ENCODE results near the gene NACA2.
"Not testable (repeated sequence)": the region's sequence is repeated elsewhere in the genome, so short reads cannot be mapped to it uniquely, and the experiment has no call there.

NACA2 gene

DNA sequence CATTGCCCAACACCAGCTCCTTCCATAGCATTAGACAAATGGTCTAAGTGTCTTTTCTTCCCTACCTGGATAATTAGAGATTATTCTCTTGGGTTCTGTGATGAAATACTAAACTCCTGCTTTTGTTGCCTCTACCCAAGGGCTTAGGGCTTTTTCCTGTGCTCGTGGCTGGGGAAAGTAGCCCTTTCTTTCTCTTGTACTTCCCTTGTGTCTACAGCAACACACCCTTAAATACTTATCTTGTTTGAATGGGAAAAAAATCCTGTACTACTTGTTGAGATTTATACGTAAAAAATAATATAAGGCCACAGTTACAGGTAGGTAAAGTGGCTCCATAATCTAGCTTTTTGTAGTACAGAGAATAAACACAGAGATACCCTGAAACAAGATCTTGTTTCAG is 7.0 kb upstream of the NACA2 start:
- no peak for DNase-seq (ENCODE audit: low read depth)

DNA sequence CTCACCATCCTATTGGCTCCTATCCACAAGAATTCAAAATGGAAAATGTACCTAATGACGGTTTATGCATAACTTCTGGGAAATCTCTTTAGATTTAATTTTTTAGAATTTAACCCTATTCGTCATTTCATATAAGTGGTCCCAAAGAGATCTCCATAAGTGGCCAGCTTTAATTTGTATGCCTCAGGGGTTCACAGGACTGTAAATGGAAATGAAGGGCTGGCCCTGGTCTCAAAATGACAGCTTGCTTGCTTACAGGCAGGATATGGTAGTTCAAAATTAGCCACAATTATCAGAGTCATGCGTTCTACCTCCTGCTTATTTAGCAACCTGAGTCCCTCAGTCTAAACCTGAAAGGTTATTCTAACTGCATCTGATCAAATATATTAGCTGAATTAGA is 6.6 kb upstream of the NACA2 start:
- no peak for DNase-seq (ENCODE audit: low read depth)

DNA sequence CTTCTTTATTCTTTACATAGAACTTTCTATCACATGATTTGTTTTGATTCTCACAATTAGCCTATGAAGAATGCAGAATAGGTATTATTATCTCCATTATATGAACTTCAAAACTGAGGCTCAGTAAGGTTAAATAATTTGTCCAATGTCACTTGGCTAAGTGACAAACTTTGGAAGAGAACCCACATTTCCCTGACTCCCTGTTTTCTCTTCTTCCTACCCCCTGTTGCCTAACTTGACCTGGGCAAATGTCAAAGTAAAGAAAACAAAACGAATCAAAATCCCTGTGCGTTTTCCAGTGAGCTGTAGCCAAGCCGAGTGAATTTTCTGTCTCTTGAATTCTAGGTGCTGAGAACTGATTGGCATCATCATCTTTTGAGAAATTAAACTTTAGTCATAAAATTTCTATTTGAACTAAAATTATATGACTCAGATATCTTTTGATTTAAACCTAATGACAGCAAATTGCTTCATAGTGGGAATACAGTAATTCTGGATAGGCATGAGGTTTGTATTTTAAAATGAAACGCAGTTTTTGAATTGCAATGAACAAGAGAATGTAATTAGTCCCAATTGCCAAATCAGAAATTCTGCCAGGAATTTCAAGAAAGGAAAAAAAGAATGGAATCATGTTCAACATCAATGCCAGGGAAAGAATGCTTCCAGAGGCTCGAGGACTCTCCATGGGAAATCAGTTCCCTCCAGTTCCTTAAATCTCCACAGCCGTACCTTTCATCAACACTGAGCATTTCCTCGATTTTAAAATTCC is 4.6 kb upstream of the NACA2 start:
- no peak for DNase-seq (ENCODE audit: low read depth)

DNA sequence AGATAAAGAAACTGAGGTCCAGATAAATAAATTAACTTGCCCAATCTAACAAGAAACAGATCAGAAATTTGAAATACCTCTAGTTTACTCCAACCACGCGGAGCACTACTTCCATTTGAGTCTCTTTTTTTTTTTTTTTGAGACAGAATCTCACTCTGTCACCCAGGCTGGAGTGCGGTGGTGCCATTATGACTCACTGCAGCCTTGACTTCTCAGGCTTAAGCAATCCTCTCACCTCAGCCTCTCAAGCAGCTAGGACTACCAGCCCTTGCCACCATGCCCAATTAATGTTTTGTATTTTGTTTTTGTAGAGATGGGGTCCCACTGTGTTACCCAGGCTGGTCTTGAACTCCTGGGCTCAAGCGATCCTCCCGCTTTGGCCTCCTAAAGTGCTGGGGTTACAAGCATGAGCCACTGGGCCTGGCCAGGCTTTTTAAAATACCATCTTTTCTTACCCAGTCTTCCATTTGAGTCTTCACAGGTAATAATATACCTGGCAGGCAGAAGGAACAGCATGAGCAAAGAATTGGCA is 3.3 kb upstream of the NACA2 start:
- no peak for DNase-seq (ENCODE audit: low read depth)

DNA sequence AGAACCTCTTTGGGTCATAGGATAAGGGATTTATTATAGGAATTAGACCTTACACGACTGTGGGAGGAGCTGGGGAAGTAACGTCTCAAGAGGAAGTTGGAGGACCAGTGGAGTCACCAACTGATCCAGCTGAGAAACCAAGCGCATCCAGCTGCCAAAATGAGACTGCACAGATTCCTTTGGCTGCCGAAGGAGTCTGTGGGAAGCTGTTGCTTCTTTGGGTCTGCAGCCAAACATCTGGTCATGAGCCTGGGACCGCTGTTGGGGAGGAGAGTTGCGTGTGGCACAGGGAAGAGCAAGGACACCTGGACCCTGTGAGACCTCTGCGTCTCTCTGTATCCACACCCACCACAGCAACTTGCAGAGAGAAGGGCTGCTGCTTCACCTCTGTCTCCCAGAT is 2.4 kb upstream of the NACA2 start:
- DNase-seq (ENCODE audit: low read depth), result no peak

DNA sequence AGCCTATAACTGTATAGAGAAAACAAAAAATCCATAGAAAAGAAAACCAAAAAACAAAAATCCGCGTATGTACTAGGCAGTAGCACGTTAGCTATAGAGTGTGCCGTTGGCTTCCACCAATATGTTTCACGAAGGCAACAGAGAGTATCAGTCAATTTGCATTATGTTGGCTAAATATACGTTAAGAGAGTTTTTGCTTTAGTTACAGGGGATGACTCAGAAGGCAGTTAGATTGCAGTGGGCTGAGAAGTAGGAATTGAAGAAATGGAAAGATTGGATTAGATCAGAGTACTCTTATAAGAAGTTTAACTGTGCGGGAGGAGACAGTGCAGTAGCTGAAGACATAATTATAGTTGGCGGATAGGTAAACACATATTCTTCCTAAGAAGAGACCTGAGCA is 911 bp upstream of the NACA2 start:
- DNase-seq (ENCODE audit: low read depth), result no peak

DNA sequence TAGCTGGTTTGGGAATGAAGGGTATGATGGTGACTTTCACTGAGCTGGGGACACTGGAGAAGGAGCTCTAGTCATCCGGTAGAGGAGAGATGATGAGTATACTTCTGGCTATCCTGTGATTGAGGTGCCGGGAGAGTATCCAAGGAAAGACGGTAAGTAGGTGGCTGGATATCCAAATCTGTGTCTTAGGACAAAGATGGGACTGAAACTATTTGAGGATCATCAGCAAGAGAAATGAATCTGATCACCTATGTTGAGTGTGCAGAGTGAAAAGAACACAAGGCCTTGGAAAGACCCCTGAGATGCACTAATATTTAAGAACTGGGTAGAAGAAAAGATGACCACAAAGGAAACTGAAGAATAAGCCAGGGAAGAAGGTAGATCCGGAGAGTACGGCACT is 1.0 kb downstream of the NACA2 start:
- no peak for DNase-seq (ENCODE audit: low read depth)

DNA sequence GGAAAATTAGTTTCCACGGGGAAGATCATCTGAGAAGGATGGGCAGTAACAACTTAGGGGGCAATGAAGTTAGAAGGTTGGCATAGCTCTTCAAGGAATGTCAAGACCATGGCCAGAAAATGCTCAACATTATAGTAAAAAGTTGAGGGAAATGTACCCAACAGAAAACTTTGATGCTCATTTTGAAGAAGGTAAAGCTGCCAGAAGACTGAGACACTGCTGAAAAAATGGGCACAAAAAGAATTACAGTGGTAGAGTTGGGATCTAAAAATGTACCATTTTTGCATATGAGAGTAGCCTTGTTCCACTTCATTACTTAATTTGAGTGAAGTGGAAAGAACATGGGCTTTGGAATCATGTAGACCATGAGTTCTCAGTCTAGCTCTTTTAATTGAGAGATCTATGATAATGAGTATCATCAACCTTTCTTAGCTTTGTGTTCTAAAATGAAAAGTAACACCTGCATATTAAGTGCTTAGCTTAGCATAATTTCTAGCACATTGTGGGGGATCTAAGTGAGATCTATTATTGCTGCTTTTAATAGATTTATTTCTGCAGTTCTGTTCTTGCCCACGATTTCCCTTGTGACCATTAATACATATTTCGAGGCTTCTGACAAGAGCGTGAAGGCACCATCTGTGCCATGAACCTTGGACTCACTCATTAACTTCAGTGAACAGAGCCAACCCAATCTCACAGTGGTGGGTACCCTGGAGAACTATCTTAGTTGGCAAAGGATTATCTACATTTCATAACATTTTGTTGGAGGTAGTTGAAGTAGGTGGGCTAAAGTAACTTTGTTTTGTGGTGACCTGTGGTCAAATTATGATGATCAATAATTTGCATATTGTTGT is 3.0 kb downstream of the NACA2 start:
- DNase-seq (ENCODE audit: low read depth), result no peak

DNA sequence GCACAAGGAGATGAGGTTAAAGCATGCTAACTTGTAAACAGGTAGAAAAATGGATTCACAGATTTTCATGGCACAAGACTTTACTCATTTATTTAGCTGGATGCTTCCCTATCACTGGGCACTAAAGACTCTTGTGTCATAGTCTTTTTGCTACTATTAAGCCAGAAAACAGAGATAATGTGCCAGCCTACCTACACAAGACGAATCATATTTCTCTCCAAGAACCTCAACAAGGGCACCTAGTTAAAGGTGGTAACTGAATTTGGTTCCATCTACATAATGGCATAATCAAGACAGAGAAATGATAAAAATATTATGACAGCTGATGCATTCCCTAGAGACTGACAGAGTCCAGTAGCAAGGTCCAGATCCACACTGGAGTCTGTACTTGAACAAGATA is 3.8 kb downstream of the NACA2 start:
- no peak for DNase-seq (ENCODE audit: low read depth)

DNA sequence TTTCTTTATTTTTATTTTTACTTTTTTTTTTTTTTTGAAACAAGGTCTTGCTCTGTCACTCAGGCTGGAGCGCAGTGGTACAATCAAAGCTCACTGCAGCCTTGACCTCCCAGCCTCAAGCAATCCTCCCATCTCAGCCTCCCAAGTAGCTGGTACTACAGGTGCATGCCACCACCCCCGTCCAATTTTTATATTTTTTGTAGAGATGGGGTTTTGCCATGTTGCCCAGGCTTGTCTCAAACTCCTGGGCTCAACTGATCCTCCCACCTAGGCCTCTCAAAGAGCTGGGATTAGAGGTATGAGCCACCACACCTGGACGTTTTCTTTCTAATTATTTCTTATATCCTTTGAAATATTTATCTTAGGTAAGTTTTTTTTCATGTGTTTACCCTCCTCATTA is 4.4 kb downstream of the NACA2 start:
- DNase-seq (ENCODE audit: low read depth), result not testable (repeated sequence)

DNA sequence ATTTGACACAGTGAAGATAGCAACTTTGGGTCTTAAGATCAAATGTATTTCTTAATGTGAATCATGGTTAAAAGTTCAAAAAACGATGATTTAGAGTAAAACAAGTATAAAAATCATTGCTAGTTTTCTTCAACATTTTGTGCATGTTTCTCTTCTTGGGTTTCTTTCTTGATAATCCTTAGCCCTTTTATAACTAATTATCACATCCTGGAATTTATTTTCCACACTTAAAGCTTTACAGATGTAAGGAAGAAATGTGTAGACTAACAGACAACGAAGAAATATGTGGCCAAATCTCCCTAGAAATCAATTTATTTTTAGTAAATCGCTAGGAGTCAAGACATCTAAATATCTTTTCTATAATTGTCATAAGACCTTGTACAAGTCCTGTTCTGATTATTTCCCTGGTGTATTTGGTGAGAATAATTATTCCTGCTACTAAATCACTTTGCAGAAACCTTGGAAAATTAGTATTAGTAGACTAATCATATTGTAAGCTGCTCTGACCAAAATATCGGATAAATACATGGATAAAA is 4.9 kb downstream of the NACA2 start:
- DNase-seq (ENCODE audit: low read depth), result no peak

DNA sequence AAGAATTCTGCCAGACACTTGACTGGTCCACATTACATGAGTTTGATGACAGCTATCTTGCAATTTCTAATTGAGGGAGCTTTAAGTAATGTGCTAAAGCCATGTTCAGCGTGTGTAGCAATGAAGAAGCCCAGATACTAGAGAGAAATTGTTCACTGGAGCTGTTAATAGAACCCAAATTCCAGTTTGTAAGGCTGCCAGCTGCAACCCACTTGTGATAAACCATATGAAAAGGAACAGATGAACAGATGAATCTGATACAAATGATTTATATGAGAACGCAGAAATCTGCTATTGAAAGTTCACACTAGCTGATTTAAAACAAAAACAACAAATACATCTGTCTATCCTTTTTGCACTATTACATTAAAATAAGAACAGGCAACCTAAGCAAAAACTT is 6.2 kb downstream of the NACA2 start:
- no peak for DNase-seq (ENCODE audit: low read depth)

DNA sequence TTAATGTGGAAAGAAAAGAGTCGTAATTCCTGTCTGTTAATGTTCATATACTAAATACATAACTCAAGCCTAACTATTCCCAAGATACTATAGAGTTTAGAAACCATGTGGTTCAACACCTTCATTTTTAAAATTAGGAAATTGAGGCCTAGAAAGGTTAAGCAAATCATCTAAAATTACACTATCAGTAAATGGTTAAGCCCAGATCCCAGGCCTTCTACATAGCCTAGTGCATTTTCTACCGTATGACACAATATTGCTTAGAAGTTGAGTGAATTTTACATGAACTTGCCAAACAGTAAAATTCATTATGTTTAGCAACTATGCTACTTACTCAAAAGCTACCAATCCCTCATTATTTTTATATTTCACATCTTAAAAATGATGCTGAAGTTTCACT is 6.8 kb downstream of the NACA2 start:
- no peak for DNase-seq (ENCODE audit: low read depth)

DNA sequence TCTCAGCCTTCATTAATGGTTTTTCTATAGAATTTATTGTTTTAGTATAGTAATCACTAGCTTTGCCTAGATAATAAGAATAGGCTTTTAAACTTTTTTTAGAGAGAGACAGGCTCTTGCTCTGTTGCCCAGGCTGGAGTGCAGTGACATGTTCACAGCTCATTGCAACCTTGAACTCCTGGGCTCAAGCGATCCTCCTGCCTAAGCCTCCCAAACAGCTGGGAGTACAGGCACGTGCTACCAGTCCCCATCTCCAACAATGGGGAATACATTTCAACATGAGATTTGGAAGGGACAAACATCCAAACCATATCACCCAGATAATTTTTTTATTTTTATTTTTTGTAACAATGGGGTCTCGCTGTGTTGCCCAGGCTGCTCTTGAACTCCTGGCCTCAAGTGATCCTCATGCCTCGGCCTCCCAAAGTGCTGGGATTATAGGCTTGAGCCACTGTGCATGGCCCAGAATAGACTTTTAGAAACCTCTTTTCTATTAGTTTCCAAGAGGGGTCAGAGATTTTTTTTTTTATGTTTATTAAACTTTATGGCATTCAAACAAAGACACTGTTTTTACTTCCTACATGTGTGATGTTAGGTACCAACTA is 7.3 kb downstream of the NACA2 start:
- no peak for DNase-seq (ENCODE audit: low read depth)

DNA sequence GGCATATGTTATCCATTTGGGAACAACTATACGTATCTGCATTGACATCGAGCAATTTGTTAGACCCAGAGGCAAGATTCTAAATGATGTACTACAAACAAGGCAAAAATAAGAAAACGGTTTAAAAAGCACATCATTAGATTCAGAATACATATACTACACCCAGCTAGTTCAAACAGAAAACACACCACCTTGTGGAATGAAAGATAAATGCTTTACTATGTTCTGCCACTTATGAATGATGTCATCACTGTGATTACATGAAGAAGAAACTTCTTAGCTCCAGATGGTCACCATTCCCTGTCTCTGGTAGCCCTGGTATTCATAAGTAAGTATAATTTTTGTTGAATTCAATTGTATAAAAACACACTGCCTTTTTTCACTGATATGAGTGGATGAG is 7.8 kb downstream of the NACA2 start:
- DNase-seq (ENCODE audit: low read depth), result peak; percentile 32

DNA sequence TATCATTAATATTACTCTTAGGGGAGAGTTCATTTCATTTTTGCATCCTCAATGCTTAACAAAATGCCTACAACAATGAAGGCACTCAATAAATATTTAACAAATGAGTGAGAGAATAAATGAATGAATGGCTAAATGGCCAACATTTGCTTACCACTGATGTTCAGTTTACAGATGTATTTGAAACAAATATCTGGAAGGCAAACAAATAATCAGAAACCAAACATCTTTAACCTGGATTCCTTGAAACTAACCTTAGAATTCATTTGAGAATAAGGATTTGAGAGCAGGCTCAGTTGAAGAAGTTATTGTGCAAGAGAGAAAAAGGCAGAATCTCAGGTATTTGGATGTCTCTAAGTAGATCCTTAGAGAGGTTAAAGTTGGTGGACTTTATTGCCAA is 8.4 kb downstream of the NACA2 start:
- no peak for DNase-seq (ENCODE audit: low read depth)

DNA sequence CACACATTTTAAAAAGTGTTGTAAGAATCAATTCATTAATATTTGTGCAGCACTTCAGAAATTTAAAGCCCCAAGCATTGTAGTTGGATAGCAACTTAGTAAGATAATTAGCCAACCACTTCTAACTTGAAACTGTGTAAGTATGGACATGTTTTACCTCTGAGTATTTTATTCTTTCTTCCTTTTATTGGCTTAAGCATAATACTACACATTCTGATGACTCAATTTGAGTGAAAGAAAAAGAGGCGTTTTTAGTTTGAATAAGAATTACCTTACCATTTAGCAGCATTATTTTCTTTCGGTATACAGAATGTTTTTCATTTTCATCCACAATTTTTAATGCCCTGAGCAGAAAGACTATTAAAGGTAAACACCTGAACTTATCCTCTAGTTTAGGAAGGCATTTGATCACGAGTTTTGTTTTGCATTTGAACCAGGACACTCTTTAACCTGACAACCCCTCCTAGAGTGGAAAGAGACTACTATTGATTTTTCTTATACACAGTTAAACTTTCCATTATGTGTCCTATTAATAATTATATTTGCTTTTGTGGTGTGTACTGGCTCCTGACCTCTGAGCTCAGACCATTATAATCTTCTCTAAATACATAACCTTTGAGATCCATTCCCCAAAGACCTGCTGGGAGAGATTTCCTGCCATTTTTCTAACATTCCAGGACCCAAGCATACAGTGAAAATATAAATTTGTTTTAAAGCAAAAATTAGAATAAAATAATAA is 9.2 kb downstream of the NACA2 start:
- DNase-seq (ENCODE audit: low read depth), result no peak

DNA sequence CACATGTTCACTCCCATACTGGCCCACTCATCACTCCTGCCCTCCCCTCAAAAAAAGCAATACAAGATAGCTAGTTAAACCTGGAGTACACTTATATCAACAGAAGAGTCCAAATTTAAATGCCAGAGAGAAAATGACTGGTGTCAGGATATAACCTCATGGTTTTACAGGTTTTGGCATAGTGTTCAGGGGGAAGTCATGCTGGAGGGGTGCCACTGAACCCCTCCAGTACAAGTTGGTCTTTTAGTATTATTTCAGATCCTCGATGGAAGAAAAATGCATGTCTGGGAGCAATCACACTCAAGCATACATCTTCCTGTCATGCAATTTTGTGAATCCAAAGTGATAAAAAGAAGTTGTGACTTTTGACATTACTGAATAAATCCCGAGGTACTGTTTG is 10.5 kb downstream of the NACA2 start:
- no peak for DNase-seq (ENCODE audit: low read depth)

DNA sequence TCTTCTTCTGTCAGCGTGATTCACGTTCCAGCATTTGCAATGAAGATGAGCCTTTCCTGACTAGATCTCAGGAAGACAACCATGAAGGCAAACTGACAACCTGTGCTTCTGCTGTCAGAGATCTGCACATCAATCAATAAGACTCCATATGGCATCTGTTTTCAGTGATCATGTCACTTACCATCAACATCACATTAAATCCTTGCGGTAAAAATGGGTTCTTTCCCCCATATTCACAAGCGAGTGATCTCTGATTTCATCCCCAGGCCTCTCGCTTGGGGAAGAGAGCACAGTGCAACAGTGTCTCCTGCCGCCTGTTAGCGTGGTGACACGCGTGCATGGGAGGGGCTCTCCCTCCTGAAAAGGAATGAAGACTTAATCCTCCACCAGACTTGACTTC is 11.1 kb downstream of the NACA2 start:
- DNase-seq (ENCODE audit: low read depth), result no peak

DNA sequence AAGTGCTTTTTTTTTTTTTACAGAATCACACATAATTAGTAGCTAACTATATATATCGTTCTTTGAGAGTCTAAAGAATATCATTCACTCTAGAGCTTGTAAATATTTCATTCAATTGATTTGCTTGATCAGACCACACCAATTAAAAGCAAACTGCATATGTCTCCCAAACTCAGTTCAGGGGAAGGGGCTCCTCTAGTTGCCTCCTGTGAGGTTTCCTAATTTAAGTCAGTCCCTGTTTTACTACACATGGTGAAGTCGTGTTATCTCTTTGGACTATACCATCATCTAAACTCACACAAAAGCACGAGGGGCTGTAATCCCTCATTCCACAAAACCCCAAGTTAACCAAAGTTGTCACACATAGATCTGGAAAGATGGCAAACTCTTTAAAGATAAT is 11.7 kb downstream of the NACA2 start:
- DNase-seq (ENCODE audit: low read depth), result no peak

DNA sequence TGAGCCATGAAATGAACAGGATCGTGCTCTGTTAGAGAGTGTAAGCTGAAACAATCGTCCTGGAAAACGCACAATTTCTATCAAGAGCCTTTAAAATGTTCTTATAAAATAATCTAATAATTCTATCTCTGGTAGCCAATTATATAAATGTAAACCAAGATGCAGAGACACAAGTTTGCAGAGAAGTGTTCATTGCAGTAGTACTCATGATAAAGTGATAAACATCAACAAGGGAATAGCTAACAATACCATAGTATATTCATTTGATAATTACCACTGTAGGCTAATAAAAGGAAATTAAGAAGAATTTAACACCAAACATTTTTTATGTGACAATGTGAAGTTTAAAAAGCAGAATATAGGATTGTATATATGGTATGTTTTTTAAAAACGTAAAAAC is 12.4 kb downstream of the NACA2 start:
- no peak for DNase-seq (ENCODE audit: low read depth)

DNA sequence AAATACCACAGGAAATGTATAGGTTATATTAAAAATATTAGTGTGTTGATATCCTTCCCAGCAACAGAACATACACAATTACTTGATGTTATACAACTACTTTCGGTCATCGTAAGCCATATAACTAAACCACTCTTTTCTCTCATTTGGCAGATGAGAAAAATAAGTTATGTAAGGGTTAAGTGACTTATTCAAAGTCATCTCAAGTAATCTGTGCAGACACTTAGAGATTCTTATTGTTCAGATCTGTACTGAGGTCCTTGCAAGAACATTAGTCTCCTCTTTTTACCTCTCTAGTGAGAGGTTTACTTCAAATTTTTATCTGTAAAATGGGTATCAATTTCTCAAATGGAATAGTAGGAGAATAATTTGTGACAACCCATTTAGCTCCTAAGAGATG is 15.0 kb downstream of the NACA2 start:
- DNase-seq (ENCODE audit: low read depth), result no peak

All from GM04504 (cell line).